Neural cell (in vitro differentiated cells): ENCODE data around the gene CDC23. TPM values are rescaled to one million over a fixed set of nuclear protein-coding genes. Genes with fewer than 3 reads are reported as not detected.

ENCODE experiments used
- H2AFZ ChIP-seq: fragments of 200-600, 300-800 bp; sonication (generic), shearing (Covaris generic); 2 replicates; pipeline ENCODE4 v1.6.0; 2014; ENCODE audit warnings: low read depth, mild to moderate bottlenecking, antibody characterized with exemption, low read length, moderate library complexity
- H3F3A ChIP-seq: fragments of 200-600 bp; shearing (Covaris generic); 2 replicates; pipeline ENCODE4 v1.6.1; 2016; ENCODE audit warnings: mild to moderate bottlenecking, moderate library complexity, mixed read lengths, antibody characterized with exemption, low read length; ENCODE audit not compliant: insufficient read depth, poor library complexity, severe bottlenecking
- H3K27ac ChIP-seq: fragments of 200-600, 300-800 bp; sonication (generic), shearing (Covaris generic); 2 replicates; pipeline ENCODE4 v1.5.1; 2014; ENCODE audit warnings: mild to moderate bottlenecking, low read length, moderate library complexity
- H3K27me3 ChIP-seq: fragments of 300-800, 200-600 bp; sonication (generic), shearing (Covaris generic); 2 replicates; pipeline ENCODE4 v1.6.0; 2014; ENCODE audit warnings: mild to moderate bottlenecking, low read depth, low read length, moderate library complexity; ENCODE audit not compliant: insufficient read depth
- H3K36me3 ChIP-seq: fragments of 300-800, 200-600 bp; sonication (generic), shearing (Covaris generic); 2 replicates; pipeline ENCODE4 v1.5.1; 2014; ENCODE audit warnings: mild to moderate bottlenecking, antibody characterized with exemption, low read length, moderate library complexity; ENCODE audit not compliant: insufficient read depth
- H3K4me2 ChIP-seq: fragments of 300-800, 200-600 bp; sonication (generic), shearing (Covaris generic); 2 replicates; pipeline ENCODE4 v1.6.0; 2014; ENCODE audit warnings: mild to moderate bottlenecking, low read length
- H3K4me3 ChIP-seq: fragments of 300-800, 200-600 bp; sonication (generic), shearing (Covaris generic); 2 replicates; pipeline ENCODE4 v1.5.1; 2014; ENCODE audit warnings: mild to moderate bottlenecking, low read length, moderate library complexity
- H3K79me2 ChIP-seq: fragments of 200-600 bp; shearing (Covaris generic); replicated peaks from 2 replicates; pipeline ENCODE4 v1.6.0; 2014; ENCODE audit warnings: mild to moderate bottlenecking, low read length, moderate library complexity; ENCODE audit not compliant: insufficient read depth
- H3K9ac ChIP-seq: fragments of 300-800, 200-600 bp; sonication (generic), shearing (Covaris generic); 2 replicates; pipeline ENCODE4 v1.6.1; 2016; ENCODE audit warnings: mild to moderate bottlenecking, low read length, mixed read lengths
- H3K9me2 ChIP-seq: fragments of 200-600 bp; shearing (Covaris generic); 2 replicates; pipeline ENCODE4 v1.6.1; 2016; ENCODE audit warnings: mild to moderate bottlenecking, low read length, mixed read lengths; ENCODE audit not compliant: insufficient read depth
- H3K9me3 ChIP-seq: fragments of 200-600, 300-800 bp; sonication (generic), shearing (Covaris generic); 2 replicates; pipeline ENCODE4 v1.6.1; 2016; ENCODE audit warnings: mild to moderate bottlenecking, mixed run types, low read length, moderate library complexity, mixed read lengths
- H4K20me1 ChIP-seq: fragments of 200-600 bp; shearing (Covaris generic); 2 replicates; pipeline ENCODE4 v1.6.1; 2016; ENCODE audit warnings: mild to moderate bottlenecking, mixed run types; ENCODE audit not compliant: insufficient read depth
- CTCF ChIP-seq: fragments of 450-650 bp; IDR thresholded peaks from 2 replicates; pipeline ENCODE4 v1.5.1; 2014; ENCODE audit warnings: antibody characterized with exemption, mild to moderate bottlenecking, moderate library complexity; ENCODE audit not compliant: poor library complexity, severe bottlenecking
- EP300 ChIP-seq: fragments of 450-650 bp; conservative IDR thresholded peaks from 2 replicates; pipeline ENCODE4 v1.6.1; 2014; ENCODE audit warnings: antibody characterized with exemption, mild to moderate bottlenecking, moderate library complexity; ENCODE audit not compliant: poor library complexity, severe bottlenecking
- EZH2 ChIP-seq: fragments of 200-600, 300-800 bp; shearing (Covaris generic), sonication (generic); IDR thresholded peaks from 2 replicates; pipeline ENCODE4 v1.6.1; 2014; ENCODE audit warnings: antibody characterized with exemption, low read length, borderline replicate concordance, mild to moderate bottlenecking; ENCODE audit not compliant: insufficient read depth, poor library complexity, severe bottlenecking
- MXI1 ChIP-seq: fragments of 450-650 bp; conservative IDR thresholded peaks from 2 replicates; pipeline ENCODE4 v1.6.1; 2014; ENCODE audit warnings: antibody characterized with exemption, mild to moderate bottlenecking; ENCODE audit not compliant: poor library complexity, severe bottlenecking
- POLR2AphosphoS5 ChIP-seq: IDR thresholded peaks from 2 replicates; pipeline ENCODE4 v1.6.1; 2012
- RAD21 ChIP-seq: fragments of 450-650 bp; conservative IDR thresholded peaks from 2 replicates; pipeline ENCODE4 v1.6.1; 2014; ENCODE audit warnings: antibody characterized with exemption, mild to moderate bottlenecking, moderate library complexity
- REST ChIP-seq: IDR thresholded peaks from 2 replicates; pipeline ENCODE4 v1.6.1; 2012; ENCODE audit warnings: borderline replicate concordance
- SMC3 ChIP-seq: fragments of 450-650 bp; conservative IDR thresholded peaks from 2 replicates; pipeline ENCODE4 v1.6.1; 2014; ENCODE audit warnings: antibody characterized with exemption, mild to moderate bottlenecking, moderate library complexity; ENCODE audit not compliant: poor library complexity
- TAF1 ChIP-seq: IDR thresholded peaks from 2 replicates; pipeline ENCODE4 v1.6.1; 2012; ENCODE audit warnings: low read depth
- polyA plus RNA-seq: library from polyadenylated mRNA; depleted of rRNA; stranded (reverse); fragments of >200 nt; gene quantifications from 2 replicates; pipeline ENCODE4 v1.2.3, GENCODE V29; 2014

CDC23 gene
- polyA plus RNA-seq, 1 donor from 2014 or later = 52.9 TPM

DNA sequence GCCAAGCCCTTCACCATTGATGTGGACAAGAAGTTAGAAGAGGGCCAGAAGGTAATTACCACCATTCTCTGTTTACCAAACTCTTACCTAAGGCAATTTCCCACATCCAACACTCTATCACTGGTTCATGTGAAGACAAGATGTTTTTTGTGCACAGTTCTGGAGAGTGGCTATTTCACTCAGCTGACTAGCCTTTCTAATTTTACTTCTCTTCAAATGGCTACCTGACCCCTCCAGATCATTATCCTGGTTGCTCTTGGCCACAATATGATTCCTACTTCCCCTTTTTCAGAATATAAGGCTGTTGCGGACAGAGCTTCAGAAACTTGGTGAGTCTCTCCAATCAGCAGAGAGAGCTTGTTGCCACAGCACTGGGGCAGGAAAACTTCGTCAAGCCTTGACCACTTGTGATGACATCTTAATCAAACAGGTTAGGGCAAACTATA is 27.1 kb downstream of the CDC23 start:
- no peaks in the 10 kb centered on the region for H3K9me3 ChIP-seq
- TF ChIP-seq REST = no peak
- TF ChIP-seq SMC3 = no peak
- no peak for TF ChIP-seq POLR2AphosphoS5
- TF ChIP-seq TAF1 = no peak
- no peak for TF ChIP-seq CTCF
- no peak for TF ChIP-seq MXI1
- no peak for TF ChIP-seq EP300
- TF ChIP-seq EZH2 = no peak
- TF ChIP-seq RAD21 = no peak
- H3K9ac ChIP-seq = no peak overlapping the region
- no peaks in the 10 kb centered on the region for H3K9me2 ChIP-seq
- H4K20me1 ChIP-seq = no peaks in the 10 kb centered on the region
- H3F3A ChIP-seq = no peaks in the 10 kb centered on the region
- H3K27ac ChIP-seq = no peak overlapping the region
- peaks cover 6% of the 10 kb centered on the region for H3K36me3 ChIP-seq
- peaks cover 3% of the 10 kb centered on the region for H3K79me2 ChIP-seq
- H3K4me3 ChIP-seq = no peak overlapping the region
- no peak overlapping the region for H3K4me2 ChIP-seq
- H2AFZ ChIP-seq = no peak overlapping the region
- H3K27me3 ChIP-seq = no peaks in the 10 kb centered on the region

DNA sequence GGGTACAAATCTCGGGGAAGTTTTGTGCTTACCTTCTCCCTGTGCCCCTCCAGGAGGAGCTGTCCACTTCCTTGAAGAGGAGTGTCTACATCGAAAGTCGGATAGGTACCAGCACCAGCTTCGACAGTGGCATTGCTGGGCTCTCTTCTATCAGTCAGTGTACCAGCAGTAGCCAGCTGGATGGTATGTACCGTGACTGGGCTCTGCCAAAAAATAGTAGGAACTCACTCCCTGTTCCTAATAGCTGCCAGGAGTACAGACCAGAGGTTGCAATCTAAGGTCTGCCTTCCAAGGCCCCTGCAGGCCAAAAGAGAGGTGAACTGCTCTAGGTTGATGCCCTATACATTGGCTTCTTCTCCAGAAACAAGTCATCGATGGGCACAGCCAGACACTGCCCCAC is 30.3 kb downstream of the CDC23 start:
- no peak for TF ChIP-seq SMC3
- no peak for TF ChIP-seq POLR2AphosphoS5
- no peak for TF ChIP-seq EZH2
- TF ChIP-seq MXI1 = no peak
- TF ChIP-seq TAF1 = no peak
- no peak for TF ChIP-seq EP300
- no peak for TF ChIP-seq REST
- TF ChIP-seq CTCF = no peak
- TF ChIP-seq RAD21 = no peak
- no peaks in the 10 kb centered on the region for H3K27me3 ChIP-seq
- no peak overlapping the region for H3K4me2 ChIP-seq
- no peak overlapping the region for H3K27ac ChIP-seq
- peaks cover 25% of the 10 kb centered on the region for H3K79me2 ChIP-seq
- H3F3A ChIP-seq = no peaks in the 10 kb centered on the region
- no peak overlapping the region for H2AFZ ChIP-seq
- H3K9me3 ChIP-seq = no peaks in the 10 kb centered on the region
- no peak overlapping the region for H3K4me3 ChIP-seq
- no peak overlapping the region for H3K9ac ChIP-seq
- peaks cover 6% of the 10 kb centered on the region for H3K36me3 ChIP-seq
- H4K20me1 ChIP-seq = no peaks in the 10 kb centered on the region
- no peaks in the 10 kb centered on the region for H3K9me2 ChIP-seq
